ENCODE data around the gene SEMA5A.

The SEMA5A gene

GRCh38 chr5:9168791-9169556, 376.9 kb downstream of the SEMA5A start:
- DNase-seq (ENCODE audit: low read depth): no peak
- H3K4me3 ChIP-seq (ENCODE audit: low read depth, low read length): no peak overlapping the region
- TF ChIP-seq, protein P1, sequence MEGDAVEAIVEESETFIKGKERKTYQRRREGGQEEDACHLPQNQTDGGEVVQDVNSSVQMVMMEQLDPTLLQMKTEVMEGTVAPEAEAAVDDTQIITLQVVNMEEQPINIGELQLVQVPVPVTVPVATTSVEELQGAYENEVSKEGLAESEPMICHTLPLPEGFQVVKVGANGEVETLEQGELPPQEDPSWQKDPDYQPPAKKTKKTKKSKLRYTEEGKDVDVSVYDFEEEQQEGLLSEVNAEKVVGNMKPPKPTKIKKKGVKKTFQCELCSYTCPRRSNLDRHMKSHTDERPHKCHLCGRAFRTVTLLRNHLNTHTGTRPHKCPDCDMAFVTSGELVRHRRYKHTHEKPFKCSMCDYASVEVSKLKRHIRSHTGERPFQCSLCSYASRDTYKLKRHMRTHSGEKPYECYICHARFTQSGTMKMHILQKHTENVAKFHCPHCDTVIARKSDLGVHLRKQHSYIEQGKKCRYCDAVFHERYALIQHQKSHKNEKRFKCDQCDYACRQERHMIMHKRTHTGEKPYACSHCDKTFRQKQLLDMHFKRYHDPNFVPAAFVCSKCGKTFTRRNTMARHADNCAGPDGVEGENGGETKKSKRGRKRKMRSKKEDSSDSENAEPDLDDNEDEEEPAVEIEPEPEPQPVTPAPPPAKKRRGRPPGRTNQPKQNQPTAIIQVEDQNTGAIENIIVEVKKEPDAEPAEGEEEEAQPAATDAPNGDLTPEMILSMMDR (IDR thresholded peaks at IDR 0.05; ENCODE audit: control insufficient read depth, extremely low read depth, insufficient read depth): no peak

- no peak for DNase-seq (ENCODE audit: low read depth)
- H3K4me3 ChIP-seq (ENCODE audit: low read depth, low read length): no peak overlapping the region
- TF ChIP-seq, protein P1 (IDR thresholded peaks at IDR 0.05; ENCODE audit: control insufficient read depth, extremely low read depth, insufficient read depth): no peak
These were observed 379.4 kb downstream of the SEMA5A start for GRCh38 chr5:9166202-9167112.

GRCh38 chr5:9165546-9165945, 380.3 kb downstream of the SEMA5A start:
- TF ChIP-seq, protein P1 (IDR thresholded peaks at IDR 0.05; ENCODE audit: control insufficient read depth, extremely low read depth, insufficient read depth): no peak
- H3K4me3 ChIP-seq (ENCODE audit: low read depth, low read length): no peak overlapping the region

DNA sequence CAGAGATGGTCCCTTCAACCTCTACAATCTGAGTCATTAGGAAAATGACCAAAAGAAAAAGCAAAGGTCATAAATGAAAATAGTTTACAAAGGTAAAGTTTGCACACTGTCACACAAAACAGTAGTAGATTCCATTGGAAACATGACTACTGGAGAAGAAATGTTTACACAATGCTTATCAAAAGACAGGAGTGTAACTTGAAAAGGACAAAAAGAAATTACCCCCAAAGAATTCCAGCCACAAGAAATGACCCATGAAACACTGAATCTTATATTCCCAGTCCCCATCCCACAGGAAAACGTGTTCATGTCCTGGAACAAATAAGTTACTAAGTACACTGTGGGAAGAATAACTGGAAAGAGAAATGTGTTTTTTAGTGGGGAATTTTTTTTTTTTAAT, 385.1 kb downstream of the SEMA5A start:
- no peak for DNase-seq (ENCODE audit: low read depth)
- TF ChIP-seq, protein P1 (IDR thresholded peaks at IDR 0.05; ENCODE audit: control insufficient read depth, extremely low read depth, insufficient read depth): no peak
- no peak overlapping the region for H3K4me3 ChIP-seq (ENCODE audit: low read depth, low read length)

More at GRCh38 chr5:9165546-9165945, 380.3 kb downstream of the SEMA5A start:
- no peak for DNase-seq (ENCODE audit: low read depth)

GRCh38 chr5:9157811-9158210, 388.1 kb downstream of the SEMA5A start:
- TF ChIP-seq, protein P1 (IDR thresholded peaks at IDR 0.05; ENCODE audit: control insufficient read depth, extremely low read depth, insufficient read depth): no peak
- H3K4me3 ChIP-seq (ENCODE audit: low read depth, low read length): no peak overlapping the region
- DNase-seq (ENCODE audit: low read depth): no peak

DNA sequence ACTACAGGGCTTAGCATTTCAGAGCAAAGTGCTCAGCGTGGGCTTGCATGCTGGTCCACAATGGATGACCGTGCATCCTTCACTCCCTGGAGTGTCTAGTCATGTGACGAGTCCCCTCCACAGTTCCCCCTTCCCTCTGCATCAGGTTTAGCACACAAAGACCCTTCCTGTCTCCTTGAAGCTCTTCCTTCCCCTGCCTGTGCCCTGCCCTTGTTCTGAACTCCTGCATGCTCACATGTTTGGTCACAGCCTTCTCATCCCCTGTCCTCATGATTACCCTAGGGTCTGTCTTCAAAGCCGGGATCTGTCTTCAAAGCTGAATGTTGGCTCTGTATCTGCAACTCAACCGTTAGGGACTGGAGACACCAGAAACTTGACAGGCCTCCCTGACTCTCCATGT, 388.9 kb downstream of the SEMA5A start:
- no peak overlapping the region for H3K4me3 ChIP-seq (ENCODE audit: low read depth, low read length)
- TF ChIP-seq, protein P1 (IDR thresholded peaks at IDR 0.05; ENCODE audit: control insufficient read depth, extremely low read depth, insufficient read depth): no peak

More for the DNA sequence above, 388.9 kb downstream of the SEMA5A start:
- DNase-seq (ENCODE audit: low read depth): no peak

Data from LNCaP clone FGC (cell line).